HG03139 (cell line): ENCODE results near the gene TMEM19.

Source experiments
- ATAC-seq: cut with Tn5 transposase; IDR thresholded peaks from one replicate; pipeline ENCODE4 v1.9.1; 2021; ENCODE audit not compliant: unreplicated experiment

TMEM19 gene

GRCh38 chr12:71710276-71711125 lies 24.6 kb downstream of the TMEM19 start:
- ATAC-seq, result no peak

- no peak for ATAC-seq
Observed at GRCh38 chr12:71718611-71719010, 32.7 kb downstream of the TMEM19 start.

- ATAC-seq, result no peak
Observed at GRCh38 chr12:71719647-71720370, 33.9 kb downstream of the TMEM19 start.

GRCh38 chr12:71721783-71722505 lies 36.1 kb downstream of the TMEM19 start:
- no peak for ATAC-seq

- no peak for ATAC-seq
Observed at GRCh38 chr12:71725011-71725410, 39.1 kb downstream of the TMEM19 start.

- ATAC-seq, result no peak
Observed at GRCh38 chr12:71726548-71726947, 40.7 kb downstream of the TMEM19 start.

- ATAC-seq, result no peak
Observed at GRCh38 chr12:71727958-71728357, 42.1 kb downstream of the TMEM19 start.

GRCh38 chr12:71730936-71731335 lies 45.1 kb downstream of the TMEM19 start:
- ATAC-seq, result no peak

- no peak for ATAC-seq
Observed at GRCh38 chr12:71731439-71732356, 45.8 kb downstream of the TMEM19 start.

- ATAC-seq, result no peak
Observed at GRCh38 chr12:71732357-71732712, 46.5 kb downstream of the TMEM19 start.

- ATAC-seq, result no peak
Observed at GRCh38 chr12:71737197-71737596, 51.3 kb downstream of the TMEM19 start.

GRCh38 chr12:71742998-71743397 lies 57.1 kb downstream of the TMEM19 start:
- ATAC-seq, result no peak

GRCh38 chr12:71744522-71745300 lies 58.8 kb downstream of the TMEM19 start:
- no peak for ATAC-seq

GRCh38 chr12:71746974-71747611 lies 61.2 kb downstream of the TMEM19 start:
- ATAC-seq, result peak; percentile 88

GRCh38 chr12:71748081-71748850 lies 62.4 kb downstream of the TMEM19 start:
- ATAC-seq, result no peak

- no peak for ATAC-seq
Observed at GRCh38 chr12:71749666-71750065, 63.8 kb downstream of the TMEM19 start.

GRCh38 chr12:71752891-71753290 lies 67.0 kb downstream of the TMEM19 start:
- no peak for ATAC-seq
